PC-9 (cell line): ENCODE data around the gene S100B. TPM values are rescaled to one million over a fixed set of nuclear protein-coding genes. Genes with fewer than 3 reads are reported as not detected.

ENCODE experiments used
- Bru-seq: library from RNA; stranded (reverse); fragments of 400-500 nt; gene quantifications from one replicate; lab custom pipeline; 2021; lab: Mats Ljungman, UMichigan
- BruChase-seq, 2 experiments: library from RNA; stranded (reverse); fragments of 400-500 nt; gene quantifications; one replicate each; lab custom pipeline; 2021; lab: Mats Ljungman, UMichigan
- BruUV-seq: library from RNA; stranded (reverse); fragments of 400-500 nt; replicated peaks from 2 replicates; lab custom pipeline; 2021; lab: Mats Ljungman, UMichigan
- CTCF ChIA-PET: fragments of 300-600 bp; sonication (Branson Sonifier 250); formaldehyde crosslinking; loops from one replicate; lab custom pipeline; 2022; ENCODE audit warnings: antibody characterized with exemption; lab: Charles Lee
- POLR2A ChIA-PET: fragments of 300-600 bp; sonication (Branson Sonifier 250); formaldehyde crosslinking; loops from one replicate; lab custom pipeline; 2022; ENCODE audit warnings: antibody characterized with exemption; ENCODE audit not compliant: unreplicated experiment; lab: Charles Lee
- DNase-seq, 2 experiments: peaks; one replicate each; pipeline versions ENCODE4 v3.0.0 to v3.0.0-alpha.2; 2015 to 2022; ENCODE audit warnings: mixed read lengths in 1 of 2
- H2AFZ ChIP-seq: fragments of 200-600 bp; sonication (generic); 2 replicates; pipeline ENCODE4 v1.8.1; 2017; ENCODE audit warnings: antibody characterized with exemption
- H3F3A ChIP-seq: fragments of 200-600 bp; sonication (generic); 2 replicates; pipeline ENCODE4 v1.8.1; 2017; ENCODE audit warnings: antibody characterized with exemption, mild to moderate bottlenecking, low read depth; ENCODE audit not compliant: insufficient read depth
- H3K27ac ChIP-seq: fragments of 200-600 bp; sonication (generic); 2 replicates; pipeline ENCODE4 v1.6.1; 2016; ENCODE audit warnings: mixed run types
- H3K27me3 ChIP-seq: fragments of 200-600 bp; sonication (generic); 2 replicates; pipeline ENCODE4 v1.6.1; 2016; ENCODE audit warnings: low read depth, mixed run types; ENCODE audit not compliant: insufficient read depth
- H3K36me3 ChIP-seq: fragments of 200-600 bp; sonication (generic); 2 replicates; pipeline ENCODE4 v1.6.1; 2016; ENCODE audit warnings: low read depth, mixed run types
- H3K4me1 ChIP-seq: fragments of 200-600 bp; sonication (generic); replicated peaks from 2 replicates; pipeline ENCODE4 v1.6.1; 2016; ENCODE audit warnings: mixed run types; ENCODE audit not compliant: insufficient read depth
- H3K4me2 ChIP-seq: fragments of 200-600 bp; sonication (generic); 2 replicates; pipeline ENCODE4 v1.6.1; 2017; ENCODE audit warnings: mixed run types
- H3K4me3 ChIP-seq: fragments of 200-600 bp; sonication (generic); 2 replicates; pipeline ENCODE4 v1.6.1; 2016; ENCODE audit warnings: mixed run types
- H3K79me2 ChIP-seq: fragments of 200-600 bp; sonication (generic); 2 replicates; pipeline ENCODE4 v1.6.1; 2017; ENCODE audit warnings: low read depth, mixed run types
- H3K9me2 ChIP-seq: fragments of 200-600 bp; sonication (generic); 2 replicates; pipeline ENCODE4 v1.8.1; 2017; ENCODE audit warnings: mild to moderate bottlenecking; ENCODE audit not compliant: insufficient read depth
- H3K9me3 ChIP-seq: fragments of 200-600 bp; sonication (generic); 2 replicates; pipeline ENCODE4 v1.8.1; 2016; ENCODE audit warnings: low read depth; ENCODE audit not compliant: insufficient read depth
- H4K20me1 ChIP-seq: fragments of 200-600 bp; sonication (generic); 2 replicates; pipeline ENCODE4 v1.8.1; 2017; ENCODE audit not compliant: insufficient read depth
- CTCF ChIP-seq: fragments of 200-600 bp; sonication (generic); conservative IDR thresholded peaks from 2 replicates; pipeline ENCODE4 v1.6.1; 2017; ENCODE audit warnings: mixed run types, antibody characterized with exemption, mild to moderate bottlenecking, moderate library complexity
- EZH2 ChIP-seq: fragments of 200-600 bp; sonication (generic); IDR thresholded peaks from 2 replicates; pipeline ENCODE4 v1.8.0; 2017; ENCODE audit warnings: antibody characterized with exemption, low read depth
- intact Hi-C: fragments of 100-400 bp; cut with micrococcal nuclease; formaldehyde crosslinking; loops from one replicate; pipeline ENCODE4 v1.10.0; 2022; ENCODE audit not compliant: unreplicated experiment
- long read RNA-seq: library from polyadenylated mRNA; stranded (forward); transcript quantifications from one replicate; pipeline ENCODE4 v2.0.0, GENCODE V29; 2022
- total RNA-seq: library from RNA; stranded (reverse); gene quantifications from 2 replicates; pipeline ENCODE4 v1.2.3, GENCODE V29; 2021

Gene S100B
- total RNA-seq (not detected in 2 replicates), Bru-seq, nascent RNA (not detected), BruChase-seq, experiment 1, labeled RNA remaining after a 2-hour chase (not detected), BruChase-seq, experiment 2, labeled RNA remaining after a 6-hour chase (not detected)
- long read RNA-seq: 0 reads

- no peak for TF ChIP-seq EZH2
- TF ChIP-seq CTCF: no peak
- Histone ChIP-seq H2AFZ (no peak within 1 kb of the TSS), H3K4me1 (no peaks in the 10 kb centered on the region), H3K4me2 (no peak within 1 kb of the TSS), H3K27me3 (no peaks in the 10 kb centered on the region; the same call in 1 of the 2 replicates), H3F3A (no peaks in the 10 kb centered on the region), H3K79me2 (no peaks in the 10 kb centered on the region), H3K36me3 (no peaks in the 10 kb centered on the region), H3K9me3 (no peaks in the 10 kb centered on the region), H3K4me3 (no peak within 1 kb of the TSS), H3K9me2 (no peaks in the 10 kb centered on the region), H3K27ac (no peak within 1 kb of the TSS), H4K20me1 (no peaks in the 10 kb centered on the region)
- no TSS peak for BruUV-seq
- no peak for DNase-seq
- POLR2A ChIA-PET: no interaction called here
- intact Hi-C loops: no loop called here
- CTCF ChIA-PET: no interaction called here
Measured at GRCh38 chr21:46604975-46605766, at the start of gene S100B. Gene S100B (minus strand): TSS chr21:46605082. CDS start chr21:46602415, 2,667 bp downstream.

- no peaks in the 10 kb centered on the region for H3K79me2 ChIP-seq
- no peaks in the 10 kb centered on the region for H3K9me2 ChIP-seq
- BruUV-seq: no TSS peak
Measured at GRCh38 chr21:46651121-46651520, 46.2 kb upstream of the S100B start.

GRCh38 chr21:46650476-46651098 lies 45.7 kb upstream of the S100B start:
- Histone ChIP-seq H4K20me1 (no peaks in the 10 kb centered on the region), H3K27me3 (no peaks in the 10 kb centered on the region), H3K4me2 (no peak overlapping the region), H3F3A (no peaks in the 10 kb centered on the region), H3K4me1 (no peaks in the 10 kb centered on the region), H2AFZ (no peak overlapping the region), H3K36me3 (peaks cover 12% of the 10 kb centered on the region), H3K79me2 (no peaks in the 10 kb centered on the region), H3K9me3 (no peaks in the 10 kb centered on the region), H3K9me2 (no peaks in the 10 kb centered on the region), H3K4me3 (no peak overlapping the region), H3K27ac (no peak overlapping the region)
- TF ChIP-seq CTCF (no peak), EZH2 (no peak)
- intact Hi-C loops: no loop called here
- POLR2A ChIA-PET: no interaction called here
- no TSS peak for BruUV-seq
- CTCF ChIA-PET: no interaction called here
- DNase-seq: no peak

More at GRCh38 chr21:46651121-46651520, 46.2 kb upstream of the S100B start:
- Histone ChIP-seq H3K4me2 (no peak overlapping the region), H3K36me3 (peaks cover 12% of the 10 kb centered on the region), H3K4me3 (no peak overlapping the region), H3K4me1 (no peaks in the 10 kb centered on the region), H3K9me3 (no peaks in the 10 kb centered on the region), H2AFZ (no peak overlapping the region), H3K27ac (no peak overlapping the region), H3K27me3 (no peaks in the 10 kb centered on the region), H3F3A (no peaks in the 10 kb centered on the region), H4K20me1 (no peaks in the 10 kb centered on the region)
- TF ChIP-seq CTCF: no peak
- intact Hi-C loops: no loop called here
- CTCF ChIA-PET: no interaction called here
- POLR2A ChIA-PET: no interaction called here
- DNase-seq: no peak
